ENCODE measurements around the gene NOS1AP.

Gene NOS1AP

GRCh38 chr1:162088281-162088969, 18.9 kb downstream of the NOS1AP start:
- DNase-seq = no peak

DNA sequence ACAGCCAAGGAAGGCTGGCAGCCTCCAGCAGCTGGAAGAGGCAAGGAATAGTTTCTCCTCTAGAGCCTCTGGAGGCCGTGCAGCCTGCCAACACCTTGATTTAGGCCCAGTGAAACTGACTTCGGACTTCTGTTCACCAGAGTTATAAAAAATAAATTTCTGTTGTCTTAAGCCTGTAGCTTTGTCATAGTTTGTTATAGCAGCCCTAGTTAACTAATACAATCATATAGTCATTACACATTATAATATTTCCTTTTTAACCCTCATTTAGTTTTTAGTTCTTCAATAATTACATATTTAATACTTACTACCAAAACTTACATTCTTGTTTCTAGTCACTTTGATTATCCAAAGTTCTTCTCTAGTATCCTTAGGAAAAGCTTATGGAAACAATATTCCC, 20.3 kb downstream of the NOS1AP start:
- DNase-seq = no peak

GRCh38 chr1:162090378-162090777, 20.9 kb downstream of the NOS1AP start:
- DNase-seq = no peak

- peak in 2 of 51 donors; percentile 5 to 19 for DNase-seq
These were observed 22.4 kb downstream of the NOS1AP start for GRCh38 chr1:162091681-162092524.

DNA sequence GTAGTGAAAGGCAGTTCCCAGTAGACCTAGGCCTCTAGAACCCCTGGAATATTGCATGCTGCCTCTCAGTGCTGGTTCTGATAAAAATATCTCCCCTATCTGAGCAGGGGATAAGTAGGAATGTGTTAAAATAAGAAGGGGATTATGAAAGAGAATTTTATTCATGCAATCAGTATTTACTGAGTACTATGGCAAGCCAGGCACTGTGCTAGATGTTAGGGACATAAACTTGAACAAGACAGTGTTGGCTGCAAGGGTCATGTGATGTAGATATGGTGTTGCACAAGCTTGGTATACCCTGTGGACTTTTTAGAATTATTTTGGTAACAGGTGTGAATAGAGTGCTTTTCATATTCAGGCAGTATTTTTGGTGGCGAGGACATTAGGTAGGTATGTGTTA, 23.6 kb downstream of the NOS1AP start:
- DNase-seq = no peak

- no peak for DNase-seq
These were observed 24.8 kb downstream of the NOS1AP start for GRCh38 chr1:162094271-162094670.

- DNase-seq = no peak
These were observed 25.2 kb downstream of the NOS1AP start for GRCh38 chr1:162094723-162095122.

DNA sequence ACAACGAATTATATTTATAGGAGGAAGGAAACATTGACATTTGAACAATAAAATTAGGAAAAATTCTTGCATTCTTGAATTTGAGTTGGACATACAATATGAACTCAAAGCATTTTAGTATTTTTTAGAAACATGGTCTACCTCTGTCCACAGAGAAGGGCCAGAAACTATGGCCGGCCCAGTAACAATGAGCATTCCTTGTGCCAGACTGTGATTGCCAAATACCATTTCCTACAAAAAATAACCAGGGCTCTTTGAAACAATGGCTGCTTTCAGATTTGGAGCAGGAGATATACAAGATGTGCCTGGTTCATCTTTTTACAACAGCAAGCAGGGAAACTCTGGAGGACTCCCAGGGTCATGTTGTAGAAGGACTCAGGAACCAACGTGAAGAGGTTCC, 38.4 kb downstream of the NOS1AP start:
- no peak for DNase-seq

DNA sequence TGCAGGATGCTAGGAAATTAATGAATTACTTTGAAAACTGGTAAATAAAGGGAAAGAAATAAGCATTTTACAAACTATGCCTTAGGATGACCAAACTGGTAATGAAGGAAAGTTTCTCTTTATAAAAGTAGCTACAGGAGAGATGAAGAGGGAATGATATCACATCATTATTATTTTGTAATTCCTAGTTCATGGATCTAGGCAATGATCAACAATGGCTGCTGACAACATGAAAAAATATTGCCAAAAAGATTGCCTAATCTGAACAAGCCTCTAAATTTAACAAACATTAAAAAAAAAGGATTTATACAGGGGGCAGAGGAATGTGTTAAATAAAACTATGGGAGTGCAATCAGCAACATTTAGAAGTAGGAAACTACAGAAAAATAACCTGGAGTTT, 38.9 kb downstream of the NOS1AP start:
- DNase-seq = no peak

- DNase-seq = no peak
These were observed 41.4 kb downstream of the NOS1AP start for GRCh38 chr1:162110910-162111309.

DNA sequence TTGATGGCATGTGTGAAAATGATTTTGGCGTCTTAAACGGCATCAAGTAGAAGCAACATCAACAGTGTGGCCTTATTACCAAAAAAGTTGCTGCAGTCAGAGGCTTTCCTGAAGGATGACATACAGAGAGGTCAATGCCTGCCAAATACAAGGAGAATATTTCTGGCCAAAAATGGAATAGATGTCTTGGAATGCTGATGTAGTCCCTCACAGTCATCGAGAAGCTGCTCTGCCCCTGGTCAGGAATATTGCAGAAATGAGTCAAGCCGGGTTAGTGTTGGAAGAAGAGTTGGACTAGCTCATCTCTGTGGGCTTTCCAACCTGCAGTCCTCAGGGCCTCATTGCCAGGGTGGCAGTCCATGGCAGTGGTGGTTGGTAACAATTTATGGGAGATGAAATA, 42.1 kb downstream of the NOS1AP start:
- DNase-seq = no peak

GRCh38 chr1:162113419-162113818, 43.9 kb downstream of the NOS1AP start:
- no peak for DNase-seq

DNA sequence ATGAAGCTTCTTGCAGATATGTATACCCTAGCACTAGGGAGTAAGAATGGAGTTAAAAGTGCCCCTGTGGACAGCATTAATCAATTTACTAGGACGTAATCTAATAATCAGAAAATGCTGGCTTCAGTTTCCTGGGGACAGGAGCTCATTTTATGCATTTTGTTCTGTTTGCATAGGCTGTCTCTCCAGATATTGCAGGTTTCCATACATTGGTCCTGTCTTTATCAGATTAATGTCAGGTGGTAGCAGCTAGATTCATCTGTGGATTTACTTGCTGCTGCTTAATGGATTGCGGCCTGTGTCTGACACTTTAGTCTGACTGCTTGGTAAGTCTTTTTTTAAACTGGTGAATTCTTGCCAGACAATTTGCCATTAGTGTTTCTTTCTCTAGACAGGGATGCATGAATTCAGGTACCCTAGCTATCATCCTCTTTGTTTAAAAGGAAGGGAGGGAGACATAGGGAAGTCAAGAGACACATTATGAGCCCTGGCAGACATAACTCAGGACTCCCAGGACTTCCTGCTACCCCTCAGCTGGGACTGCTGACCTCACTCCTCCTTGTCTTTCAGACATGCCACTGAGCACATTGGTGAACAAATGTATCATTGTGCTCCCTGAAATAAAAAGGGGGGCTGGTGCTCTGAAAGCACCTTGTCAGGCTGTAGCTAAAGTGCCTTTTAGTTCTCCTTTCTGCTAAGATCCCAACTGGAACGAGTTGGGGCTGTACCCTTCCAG, 47.7 kb downstream of the NOS1AP start:
- DNase-seq = peak in 2 of 51 donors; percentile 16 to 19

GRCh38 chr1:162118063-162118462, 48.6 kb downstream of the NOS1AP start:
- DNase-seq = no peak

DNA sequence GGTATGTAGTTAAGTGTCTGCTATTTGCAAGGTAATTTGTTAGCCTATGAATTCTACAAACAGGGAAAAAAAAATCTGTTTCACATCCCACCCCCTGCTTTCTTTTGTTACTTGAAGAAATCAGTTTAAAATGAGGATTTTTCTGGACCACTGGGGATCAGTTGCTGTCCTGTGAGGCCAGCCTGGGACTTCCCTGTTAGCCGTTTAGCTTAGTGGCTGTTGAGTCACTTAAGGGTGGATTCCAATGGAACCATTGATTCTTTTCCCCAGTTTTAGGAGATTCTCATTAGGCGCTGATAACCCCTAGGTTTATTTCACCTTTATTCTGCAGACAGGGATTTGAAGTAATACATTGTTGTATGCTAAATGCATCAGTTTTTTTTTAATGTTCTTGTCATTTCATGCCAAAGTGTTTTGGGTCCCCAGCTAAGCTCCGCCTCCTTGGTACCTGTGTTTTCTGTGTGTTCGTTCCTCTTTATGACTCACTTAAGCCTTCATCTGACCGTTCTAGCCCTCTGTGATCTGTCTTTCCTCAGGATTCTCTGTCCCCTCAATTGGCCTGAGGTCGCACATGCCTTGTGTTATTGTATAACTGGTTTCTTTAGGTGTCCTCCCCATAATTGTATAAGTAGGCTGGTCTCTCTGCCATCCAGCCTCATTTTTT, 59.3 kb downstream of the NOS1AP start:
- no peak for DNase-seq

DNA sequence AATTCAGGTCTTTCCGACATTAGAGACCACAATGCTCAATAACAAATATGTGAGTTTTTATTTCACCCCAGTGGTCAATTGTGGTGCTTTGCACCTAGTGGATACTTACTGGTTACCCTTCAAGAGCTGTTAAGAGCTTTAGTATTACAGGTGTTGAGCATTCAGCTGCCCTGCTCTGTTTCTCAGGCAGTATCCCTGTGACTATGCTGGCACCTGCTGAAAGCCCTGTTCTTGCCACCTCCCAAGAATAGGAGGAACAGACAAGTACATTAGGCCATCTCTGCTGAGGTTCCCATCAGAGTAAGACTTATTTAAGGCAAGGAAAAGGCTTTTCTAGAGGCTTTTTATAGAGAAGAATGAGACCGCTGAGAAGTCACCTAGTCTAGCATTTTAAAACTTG, 60.8 kb downstream of the NOS1AP start:
- DNase-seq = no peak

DNA sequence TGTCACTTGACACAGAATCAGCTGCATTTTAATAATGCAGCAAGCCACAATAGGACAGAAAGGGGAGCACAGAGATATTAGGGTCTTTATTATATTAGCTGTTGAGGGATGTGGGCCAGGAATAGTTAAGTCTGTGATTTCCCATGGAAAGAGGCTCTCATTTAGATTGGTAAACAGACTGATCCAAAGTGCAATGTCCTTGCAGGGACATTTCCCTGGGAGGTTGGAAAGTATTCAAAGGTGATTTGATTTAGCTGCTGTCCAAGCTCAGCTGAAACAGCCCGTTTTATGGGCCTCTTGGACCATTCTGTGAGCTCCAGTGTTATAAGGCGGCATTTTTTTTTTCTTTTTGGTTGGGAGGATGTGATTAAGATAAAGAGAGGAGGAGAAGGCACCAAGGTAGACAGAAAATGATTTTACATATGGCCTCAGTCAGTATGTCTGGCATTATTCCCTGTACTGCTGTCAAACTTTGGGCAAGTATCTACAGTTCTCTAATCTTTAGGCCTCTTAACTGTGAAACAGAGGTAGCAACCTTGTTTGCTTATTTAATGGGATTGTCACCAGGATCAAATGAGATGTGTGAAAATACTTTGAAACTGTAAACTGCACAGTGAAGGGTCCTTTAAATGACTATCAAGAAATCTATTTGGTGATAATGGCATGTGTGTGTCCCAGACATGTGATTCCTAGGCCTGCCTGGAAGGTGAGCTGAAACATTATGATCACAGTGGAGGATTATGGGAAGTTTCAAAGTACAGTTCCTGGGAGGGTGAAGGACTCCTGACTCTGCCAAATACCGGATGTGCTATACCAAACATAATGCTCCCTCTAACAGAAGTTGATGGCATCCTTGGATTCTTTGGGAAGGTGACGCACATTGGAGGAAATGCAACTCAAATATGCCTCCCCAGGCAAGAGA, 62.2 kb downstream of the NOS1AP start:
- DNase-seq = no peak

DNA sequence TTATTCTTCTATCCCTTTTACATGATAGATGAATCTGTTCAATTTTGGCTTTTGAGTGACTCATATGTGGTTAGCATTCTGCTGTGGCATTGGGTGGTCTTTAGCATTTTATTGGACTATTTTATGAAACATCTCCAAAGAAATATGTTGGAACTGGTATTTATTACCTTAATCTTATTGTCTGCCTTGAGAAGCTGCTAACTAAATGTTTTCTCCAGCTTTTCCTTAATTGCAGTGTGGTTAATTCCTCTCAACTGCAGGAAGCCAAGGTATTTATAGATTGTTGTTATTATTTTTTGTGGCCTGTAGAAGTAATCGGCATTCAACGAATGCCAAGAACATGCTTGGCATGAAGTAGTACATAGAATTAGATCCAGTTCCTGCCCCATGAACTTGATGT, 64.1 kb downstream of the NOS1AP start:
- no peak for DNase-seq

DNA sequence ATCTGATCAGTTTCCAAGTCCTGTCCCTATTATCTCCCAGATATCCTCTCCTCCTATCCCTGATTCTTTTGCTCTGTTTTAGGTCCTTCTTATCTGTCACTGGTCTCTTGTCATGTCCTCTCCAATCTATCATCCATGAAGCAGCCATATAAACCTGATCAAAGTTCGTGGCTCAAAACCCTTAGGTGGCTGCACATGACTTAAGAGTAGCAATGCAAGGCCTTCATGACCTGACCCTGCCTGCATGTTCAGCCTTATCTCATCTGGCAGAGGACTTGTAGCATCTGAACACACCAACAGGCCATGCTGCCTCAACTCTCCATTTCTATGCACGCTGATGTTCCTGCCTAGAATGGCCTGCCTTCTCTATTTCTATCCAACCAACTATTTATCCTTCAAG, 65.2 kb downstream of the NOS1AP start:
- no peak for DNase-seq

DNA sequence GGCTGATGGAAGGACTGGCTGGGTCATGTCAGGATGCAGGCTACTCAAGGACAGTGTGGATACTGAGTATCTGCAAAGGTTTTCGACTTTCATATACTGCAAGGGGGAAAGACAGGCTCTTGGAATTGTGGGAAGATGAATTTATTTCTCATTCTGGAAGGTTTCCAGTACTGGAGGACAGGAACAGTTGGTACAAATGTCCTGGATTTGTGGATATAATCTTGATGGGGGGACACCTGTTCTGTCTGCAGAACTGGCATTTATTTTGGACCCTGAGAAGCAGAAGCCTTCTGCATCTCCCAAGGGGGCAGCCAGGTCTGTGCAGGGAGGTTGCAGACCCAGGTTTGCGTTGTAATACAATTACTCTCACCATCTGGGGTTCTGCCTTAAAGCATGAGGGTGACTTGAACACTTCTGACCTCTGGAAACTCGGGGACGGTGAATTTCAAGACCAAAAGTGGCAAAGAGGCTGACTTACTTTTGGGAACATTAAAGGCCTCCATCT, 65.8 kb downstream of the NOS1AP start:
- DNase-seq = no peak

GRCh38 chr1:162136760-162137159, 67.3 kb downstream of the NOS1AP start:
- no peak for DNase-seq
